OCI-LY3 (cell line): ENCODE results near the gene GALNT18.

ENCODE experiments used
- H2AFZ ChIP-seq: fragments of 200-600, 300-600 bp; shearing (Covaris generic); 2 replicates; pipeline ENCODE4 v1.6.0; 2014; ENCODE audit warnings: antibody characterized with exemption, low read depth, low read length
- H3K27ac ChIP-seq: fragments of 200-600, 300-600 bp; sonication (generic); 2 replicates; pipeline ENCODE4 v1.5.1; 2014; ENCODE audit warnings: mild to moderate bottlenecking, low read length, moderate library complexity, mixed read lengths
- H3K27me3 ChIP-seq: fragments of 200-600, 300-600 bp; sonication (generic); 2 replicates; pipeline ENCODE4 v1.6.1; 2014; ENCODE audit warnings: low read depth, low read length, mixed read lengths
- H3K36me3 ChIP-seq: fragments of 200-600, 300-600 bp; sonication (generic); replicated peaks from 2 replicates; pipeline ENCODE3; 2014; ENCODE audit warnings: low read depth, low read length, mixed read lengths
- H3K4me1 ChIP-seq: fragments of 300-600, 200-600 bp; sonication (generic); 2 replicates; pipeline ENCODE4 v1.6.1; 2014; ENCODE audit warnings: low read length, mixed read lengths
- H3K4me2 ChIP-seq: fragments of 200-600, 300-600 bp; sonication (generic); 2 replicates; pipeline ENCODE4 v1.6.1; 2014; ENCODE audit warnings: low read length, mixed read lengths
- H3K4me3 ChIP-seq: fragments of 300-600, 200-600 bp; sonication (generic); 2 replicates; pipeline ENCODE4 v1.5.1; 2014; ENCODE audit warnings: antibody characterized with exemption, mild to moderate bottlenecking, low read length, moderate library complexity
- H3K79me2 ChIP-seq: fragments of 300-600, 200-600 bp; shearing (Covaris generic); 2 replicates; pipeline ENCODE4 v1.6.1; 2014; ENCODE audit warnings: mild to moderate bottlenecking, low read length, mixed read lengths
- H3K9ac ChIP-seq: fragments of 300-600, 200-600 bp; shearing (Covaris generic); 2 replicates; pipeline ENCODE4 v1.6.0; 2014; ENCODE audit warnings: mild to moderate bottlenecking, low read length, moderate library complexity
- H3K9me3 ChIP-seq: fragments of 200-600, 300-600 bp; shearing (Covaris generic); 2 replicates; pipeline ENCODE4 v1.6.1; 2014; ENCODE audit warnings: low read length, mixed read lengths; ENCODE audit not compliant: insufficient read depth
- H4K20me1 ChIP-seq: fragments of 200-600, 300-600 bp; sonication (generic); 2 replicates; pipeline ENCODE4 v1.6.1; 2016; ENCODE audit warnings: low read length, mixed read lengths; ENCODE audit not compliant: insufficient read depth
- EZH2phosphoT487 ChIP-seq: fragments of 200-600 bp; shearing (Covaris generic); IDR thresholded peaks from 2 replicates; pipeline ENCODE4 v1.6.1; 2018; ENCODE audit warnings: antibody characterized with exemption, mixed run types, low read depth
- TF ChIP-seq, protein P1 (sequence below): fragments of 200-600, 300-600 bp; sonication (generic); IDR thresholded peaks from 2 replicates; pipeline ENCODE4 v1.5.1; 2014; ENCODE audit warnings: antibody characterized with exemption, low read length, low read depth

GALNT18 gene

DNA sequence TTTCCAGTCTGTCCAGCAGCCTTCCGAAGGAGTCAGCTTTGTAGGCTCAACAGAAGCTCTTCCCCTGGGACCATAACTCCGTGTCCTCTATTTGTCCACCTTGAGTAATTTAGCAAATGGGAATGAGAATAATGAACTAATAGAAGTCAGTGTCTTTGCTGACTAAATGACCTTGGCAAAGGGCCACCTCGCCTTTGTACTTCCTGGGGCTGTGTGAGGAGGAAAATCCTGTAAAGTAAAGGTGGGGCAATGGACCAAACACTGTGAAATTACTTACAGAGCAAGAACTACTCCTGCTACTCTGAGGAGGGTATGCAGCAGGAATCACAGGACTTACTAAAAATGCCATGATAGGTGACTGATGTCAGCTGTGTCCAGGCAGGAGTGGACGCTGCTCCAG, 232.6 kb downstream of the GALNT18 start:
- H3K27ac ChIP-seq: no peak overlapping the region
- H3K36me3 ChIP-seq: no peaks in the 10 kb centered on the region
- TF ChIP-seq EZH2phosphoT487: no peak
- TF ChIP-seq, protein P1, sequence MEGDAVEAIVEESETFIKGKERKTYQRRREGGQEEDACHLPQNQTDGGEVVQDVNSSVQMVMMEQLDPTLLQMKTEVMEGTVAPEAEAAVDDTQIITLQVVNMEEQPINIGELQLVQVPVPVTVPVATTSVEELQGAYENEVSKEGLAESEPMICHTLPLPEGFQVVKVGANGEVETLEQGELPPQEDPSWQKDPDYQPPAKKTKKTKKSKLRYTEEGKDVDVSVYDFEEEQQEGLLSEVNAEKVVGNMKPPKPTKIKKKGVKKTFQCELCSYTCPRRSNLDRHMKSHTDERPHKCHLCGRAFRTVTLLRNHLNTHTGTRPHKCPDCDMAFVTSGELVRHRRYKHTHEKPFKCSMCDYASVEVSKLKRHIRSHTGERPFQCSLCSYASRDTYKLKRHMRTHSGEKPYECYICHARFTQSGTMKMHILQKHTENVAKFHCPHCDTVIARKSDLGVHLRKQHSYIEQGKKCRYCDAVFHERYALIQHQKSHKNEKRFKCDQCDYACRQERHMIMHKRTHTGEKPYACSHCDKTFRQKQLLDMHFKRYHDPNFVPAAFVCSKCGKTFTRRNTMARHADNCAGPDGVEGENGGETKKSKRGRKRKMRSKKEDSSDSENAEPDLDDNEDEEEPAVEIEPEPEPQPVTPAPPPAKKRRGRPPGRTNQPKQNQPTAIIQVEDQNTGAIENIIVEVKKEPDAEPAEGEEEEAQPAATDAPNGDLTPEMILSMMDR: no peak
- H3K9me3 ChIP-seq: no peaks in the 10 kb centered on the region
- no peak overlapping the region for H3K9ac ChIP-seq
- no peaks in the 10 kb centered on the region for H3K4me1 ChIP-seq
- no peaks in the 10 kb centered on the region for H4K20me1 ChIP-seq
- peaks cover 18% of the 10 kb centered on the region for H3K27me3 ChIP-seq
- no peak overlapping the region for H3K4me3 ChIP-seq
- no peak overlapping the region for H3K4me2 ChIP-seq
- H2AFZ ChIP-seq: no peak overlapping the region
- no peaks in the 10 kb centered on the region for H3K79me2 ChIP-seq

DNA sequence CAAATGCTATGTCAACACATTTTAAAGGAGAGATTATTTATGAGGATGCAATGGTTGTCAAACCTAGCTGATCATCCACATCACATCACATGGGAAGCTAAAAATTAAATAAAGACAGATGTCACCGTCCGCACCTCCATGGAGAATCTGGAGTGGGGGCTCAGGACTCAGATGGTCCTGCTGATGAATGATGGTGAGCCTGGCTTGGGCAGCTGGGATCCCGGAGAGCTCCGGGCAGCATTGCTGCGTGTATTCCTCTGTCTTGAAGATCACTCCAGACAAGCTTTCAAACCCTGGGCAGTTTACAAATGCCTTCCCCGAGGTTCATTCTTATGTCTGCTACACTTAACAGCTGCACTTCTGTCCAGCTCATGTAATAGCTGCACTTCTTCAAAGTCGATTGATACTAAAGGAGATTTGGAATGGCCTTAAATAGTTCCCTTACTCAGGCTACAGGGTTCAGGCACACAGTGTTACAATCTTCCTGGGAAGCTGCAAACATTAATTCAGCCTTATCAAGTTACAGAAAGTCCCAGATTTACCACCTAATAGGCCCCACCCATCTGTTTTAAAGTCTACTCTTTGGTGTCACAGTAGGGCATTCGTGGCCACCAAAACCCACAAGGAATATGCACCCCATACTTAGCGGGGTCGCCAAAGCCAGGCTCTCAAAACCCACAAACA, 234.0 kb downstream of the GALNT18 start:
- Histone ChIP-seq H3K79me2 (no peaks in the 10 kb centered on the region), H3K4me3 (no peak overlapping the region), H3K36me3 (no peaks in the 10 kb centered on the region), H4K20me1 (no peaks in the 10 kb centered on the region), H2AFZ (no peak overlapping the region), H3K27me3 (peaks cover 18% of the 10 kb centered on the region), H3K9ac (no peak overlapping the region), H3K27ac (no peak overlapping the region), H3K4me1 (no peaks in the 10 kb centered on the region), H3K4me2 (no peak overlapping the region), H3K9me3 (no peaks in the 10 kb centered on the region)
- no peak for TF ChIP-seq EZH2phosphoT487
- TF ChIP-seq, protein P1: no peak

DNA sequence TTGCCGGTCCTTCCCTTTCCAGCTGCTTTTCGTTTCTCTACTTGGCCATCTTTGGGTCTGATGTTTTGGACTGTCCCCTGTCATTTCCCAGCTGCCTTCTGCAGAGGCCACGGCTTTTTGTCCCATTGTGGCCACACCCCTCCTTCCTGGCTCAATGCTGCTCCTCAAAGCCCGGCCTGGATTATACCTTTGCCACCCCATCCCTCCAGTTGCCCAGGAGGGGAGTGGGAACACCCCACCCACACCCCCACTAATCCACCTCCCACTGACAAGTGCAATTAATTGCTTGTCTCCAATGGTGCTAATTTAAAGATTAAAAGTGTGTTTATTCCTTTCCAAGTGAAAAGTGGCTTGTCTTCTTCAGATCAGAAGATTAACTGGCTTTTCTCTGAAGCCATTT, 234.6 kb downstream of the GALNT18 start:
- H3K36me3 ChIP-seq: no peaks in the 10 kb centered on the region
- H3K4me3 ChIP-seq: no peak overlapping the region
- peaks cover 18% of the 10 kb centered on the region for H3K27me3 ChIP-seq
- H3K4me1 ChIP-seq: no peaks in the 10 kb centered on the region
- TF ChIP-seq, protein P1: no peak
- TF ChIP-seq EZH2phosphoT487: no peak
- H3K9me3 ChIP-seq: no peaks in the 10 kb centered on the region
- H3K79me2 ChIP-seq: no peaks in the 10 kb centered on the region
- H3K4me2 ChIP-seq: no peak overlapping the region
- no peak overlapping the region for H2AFZ ChIP-seq
- H3K27ac ChIP-seq: no peak overlapping the region
- no peaks in the 10 kb centered on the region for H4K20me1 ChIP-seq
- no peak overlapping the region for H3K9ac ChIP-seq

DNA sequence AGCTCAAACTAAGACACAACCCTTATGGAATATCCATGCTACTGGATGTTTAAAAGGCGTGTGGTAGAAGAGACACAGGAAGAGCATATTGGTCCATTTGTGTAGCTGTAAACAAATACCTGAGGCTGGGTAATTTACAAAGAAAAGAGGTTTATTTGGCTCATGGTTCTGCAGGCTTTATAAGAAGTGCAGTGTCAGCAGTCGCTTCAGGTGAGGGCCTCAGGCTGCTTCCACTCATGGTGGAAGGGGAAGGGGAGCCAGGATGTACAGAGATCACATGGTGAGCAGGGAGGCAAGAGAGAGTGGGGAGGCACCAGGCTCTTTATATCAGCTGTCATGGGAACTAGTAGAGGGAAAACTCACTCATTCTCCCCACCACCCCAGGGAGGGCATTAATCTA, 237.0 kb downstream of the GALNT18 start:
- no peak overlapping the region for H2AFZ ChIP-seq
- no peaks in the 10 kb centered on the region for H3K36me3 ChIP-seq
- H3K4me1 ChIP-seq: no peaks in the 10 kb centered on the region
- no peak overlapping the region for H3K4me2 ChIP-seq
- no peak overlapping the region for H3K9ac ChIP-seq
- TF ChIP-seq, protein P1: no peak
- no peak for TF ChIP-seq EZH2phosphoT487
- H3K79me2 ChIP-seq: no peaks in the 10 kb centered on the region
- no peak overlapping the region for H3K27ac ChIP-seq
- H4K20me1 ChIP-seq: no peaks in the 10 kb centered on the region
- H3K4me3 ChIP-seq: no peak overlapping the region
- H3K9me3 ChIP-seq: no peaks in the 10 kb centered on the region
- H3K27me3 ChIP-seq: peaks cover 22% of the 10 kb centered on the region
